PC-3 (cell line): Measurements from ENCODE around the gene ANKRD45. TPM values are rescaled to one million over a fixed set of nuclear protein-coding genes. Genes with fewer than 3 reads are reported as not detected.

ENCODE experiments used
- ATAC-seq: fragments of 200-7000 bp; cut with Tn5 transposase; 2 replicates; pipeline ENCODE4 v1.9.1; 2020; ENCODE audit warnings: mild to moderate bottlenecking, moderate library complexity
- BruUV-seq: library from RNA; stranded (reverse); fragments of 400-500 nt; replicated peaks from 2 replicates; lab custom pipeline; 2021; lab: Mats Ljungman, UMichigan
- CTCF ChIA-PET: fragments of 300-600 bp; sonication (Branson Sonifier 250); formaldehyde crosslinking; loops from one replicate; lab custom pipeline; 2022; ENCODE audit warnings: antibody characterized with exemption; lab: Charles Lee
- POLR2A ChIA-PET: fragments of 300-600 bp; sonication (Branson Sonifier 250); formaldehyde crosslinking; loops from one replicate; lab custom pipeline; 2022; ENCODE audit warnings: antibody characterized with exemption; ENCODE audit not compliant: unreplicated experiment; lab: Charles Lee
- DNase-seq: peaks from one replicate; pipeline ENCODE4 v3.0.0-alpha.2; 2015
- H2AFZ ChIP-seq: fragments of 300-600 bp; sonication (generic); 2 replicates; pipeline ENCODE4 v1.6.0; 2016; ENCODE audit warnings: antibody characterized with exemption, low read length
- H3F3A ChIP-seq: fragments of 300-600 bp; sonication (generic); one replicate; pipeline ENCODE4 v1.6.0; 2017; ENCODE audit warnings: antibody characterized with exemption, low read length, control low read depth, mild to moderate bottlenecking; ENCODE audit not compliant: unreplicated experiment
- H3K27ac ChIP-seq: fragments of 300-600 bp; sonication (generic); 2 replicates; pipeline ENCODE4 v1.5.1; 2016; ENCODE audit warnings: mild to moderate bottlenecking, low read length
- H3K27me3 ChIP-seq: fragments of 300-600 bp; sonication (generic); 2 replicates; pipeline ENCODE4 v1.6.1; 2016; ENCODE audit warnings: low read length, mixed read lengths
- H3K36me3 ChIP-seq: fragments of 300-600 bp; sonication (generic); 2 replicates; pipeline ENCODE4 v1.6.1; 2016; ENCODE audit warnings: low read depth, mixed run types, low read length, mixed read lengths
- H3K4me1 ChIP-seq: fragments of 300-600 bp; sonication (generic); 2 replicates; pipeline ENCODE4 v1.5.1; 2016; ENCODE audit warnings: low read length; ENCODE audit not compliant: insufficient read depth
- H3K4me2 ChIP-seq: fragments of 300-600 bp; sonication (generic); 2 replicates; pipeline ENCODE4 v1.6.0; 2016; ENCODE audit warnings: low read length
- H3K4me3 ChIP-seq: fragments of 300-600 bp; sonication (generic); 2 replicates; pipeline ENCODE4 v1.5.1; 2016; ENCODE audit warnings: mild to moderate bottlenecking, low read length, mixed read lengths
- H3K79me2 ChIP-seq: fragments of 300-600 bp; sonication (generic); 2 replicates; pipeline ENCODE4 v1.6.1; 2017; ENCODE audit warnings: low read length, mixed read lengths
- H3K9ac ChIP-seq: fragments of 300-600 bp; sonication (generic); 2 replicates; pipeline ENCODE4 v1.6.0; 2016; ENCODE audit warnings: mild to moderate bottlenecking, low read length
- H3K9me2 ChIP-seq: fragments of 300-600 bp; sonication (generic); replicated peaks from 2 replicates; pipeline ENCODE4 v1.6.1; 2016; ENCODE audit warnings: mixed run types, low read length, mixed read lengths
- H3K9me3 ChIP-seq: fragments of 300-600 bp; sonication (generic); 2 replicates; pipeline ENCODE4 v1.6.1; 2016; ENCODE audit warnings: low read length, mixed read lengths
- H4K20me1 ChIP-seq: fragments of 300-600 bp; sonication (generic); 2 replicates; pipeline ENCODE4 v1.6.1; 2016; ENCODE audit warnings: low read length, mixed read lengths
- EZH2 ChIP-seq: fragments of 300-600 bp; sonication (generic); IDR thresholded peaks from one replicate; pipeline ENCODE4 v1.6.1; 2017; ENCODE audit warnings: antibody characterized with exemption, mild to moderate bottlenecking, low read length; ENCODE audit not compliant: unreplicated experiment
- EZH2phosphoT487 ChIP-seq: fragments of 300-600 bp; sonication (generic); IDR thresholded peaks from 2 replicates; pipeline ENCODE4 v1.6.1; 2018; ENCODE audit warnings: mild to moderate bottlenecking, antibody characterized with exemption, low read length, borderline replicate concordance
- intact Hi-C: fragments of 100-400 bp; cut with micrococcal nuclease; formaldehyde crosslinking; loops from 2 replicates; pipeline ENCODE4 v1.9.0; 2023
- total RNA-seq: library from RNA; depleted of rRNA; stranded (reverse); fragments of >200 nt; gene quantifications from 2 replicates; pipeline ENCODE4 v1.2.3, GENCODE V29; 2014
- TF ChIP-seq, protein P1 (sequence below): fragments of 300-600 bp; sonication (generic); conservative IDR thresholded peaks from 2 replicates; pipeline ENCODE4 v1.5.1; 2017; ENCODE audit warnings: antibody characterized with exemption, low read depth, mild to moderate bottlenecking, low read length

The ANKRD45 gene
- total RNA-seq, 1 experiment from 2014 or later = not detected

- no peaks in the 10 kb centered on the region for H3F3A ChIP-seq
- DNase-seq = no peak
- no peak overlapping the region for H3K9ac ChIP-seq
- no peak overlapping the region for H2AFZ ChIP-seq
- CTCF ChIA-PET = no interaction called here
- no TSS peak for BruUV-seq
- no peaks in the 10 kb centered on the region for H3K9me3 ChIP-seq
- no peaks in the 10 kb centered on the region for H3K79me2 ChIP-seq
- POLR2A ChIA-PET = no interaction called here
- no peak overlapping the region for H3K27ac ChIP-seq
- H3K4me1 ChIP-seq = peaks cover 10% of the 10 kb centered on the region
- H3K36me3 ChIP-seq = no peaks in the 10 kb centered on the region
- no peak overlapping the region for H3K4me2 ChIP-seq
- no peaks in the 10 kb centered on the region for H3K27me3 ChIP-seq
- no peaks in the 10 kb centered on the region for H3K9me2 ChIP-seq
- TF ChIP-seq EZH2phosphoT487 = no peak
- no peak for TF ChIP-seq EZH2
- TF ChIP-seq, protein P1, sequence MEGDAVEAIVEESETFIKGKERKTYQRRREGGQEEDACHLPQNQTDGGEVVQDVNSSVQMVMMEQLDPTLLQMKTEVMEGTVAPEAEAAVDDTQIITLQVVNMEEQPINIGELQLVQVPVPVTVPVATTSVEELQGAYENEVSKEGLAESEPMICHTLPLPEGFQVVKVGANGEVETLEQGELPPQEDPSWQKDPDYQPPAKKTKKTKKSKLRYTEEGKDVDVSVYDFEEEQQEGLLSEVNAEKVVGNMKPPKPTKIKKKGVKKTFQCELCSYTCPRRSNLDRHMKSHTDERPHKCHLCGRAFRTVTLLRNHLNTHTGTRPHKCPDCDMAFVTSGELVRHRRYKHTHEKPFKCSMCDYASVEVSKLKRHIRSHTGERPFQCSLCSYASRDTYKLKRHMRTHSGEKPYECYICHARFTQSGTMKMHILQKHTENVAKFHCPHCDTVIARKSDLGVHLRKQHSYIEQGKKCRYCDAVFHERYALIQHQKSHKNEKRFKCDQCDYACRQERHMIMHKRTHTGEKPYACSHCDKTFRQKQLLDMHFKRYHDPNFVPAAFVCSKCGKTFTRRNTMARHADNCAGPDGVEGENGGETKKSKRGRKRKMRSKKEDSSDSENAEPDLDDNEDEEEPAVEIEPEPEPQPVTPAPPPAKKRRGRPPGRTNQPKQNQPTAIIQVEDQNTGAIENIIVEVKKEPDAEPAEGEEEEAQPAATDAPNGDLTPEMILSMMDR = no peak
- H4K20me1 ChIP-seq = no peaks in the 10 kb centered on the region
- no peak overlapping the region for H3K4me3 ChIP-seq
- intact Hi-C loops = no loop called here
- no peak for ATAC-seq
These were observed 6.5 kb downstream of the ANKRD45 start for GRCh38 chr1:173663159-173663558.

GRCh38 chr1:173661763-173662162, 7.9 kb downstream of the ANKRD45 start:
- no peak overlapping the region for H3K4me2 ChIP-seq
- H4K20me1 ChIP-seq = no peaks in the 10 kb centered on the region
- H3K79me2 ChIP-seq = no peaks in the 10 kb centered on the region
- intact Hi-C loops = no loop called here
- H3K9me3 ChIP-seq = no peaks in the 10 kb centered on the region
- BruUV-seq = no TSS peak
- CTCF ChIA-PET = no interaction called here
- DNase-seq (no peak), ATAC-seq (no peak)
- no peak overlapping the region for H3K9ac ChIP-seq
- H3K36me3 ChIP-seq = no peaks in the 10 kb centered on the region
- TF ChIP-seq EZH2phosphoT487 (no peak), EZH2 (no peak)
- TF ChIP-seq, protein P1 = no peak
- H2AFZ ChIP-seq = no peak overlapping the region
- peaks cover 5% of the 10 kb centered on the region for H3K4me1 ChIP-seq
- H3K27ac ChIP-seq = no peak overlapping the region
- POLR2A ChIA-PET = no interaction called here
- no peaks in the 10 kb centered on the region for H3F3A ChIP-seq
- no peaks in the 10 kb centered on the region for H3K27me3 ChIP-seq
- H3K9me2 ChIP-seq = no peaks in the 10 kb centered on the region
- H3K4me3 ChIP-seq = no peak overlapping the region

DNA sequence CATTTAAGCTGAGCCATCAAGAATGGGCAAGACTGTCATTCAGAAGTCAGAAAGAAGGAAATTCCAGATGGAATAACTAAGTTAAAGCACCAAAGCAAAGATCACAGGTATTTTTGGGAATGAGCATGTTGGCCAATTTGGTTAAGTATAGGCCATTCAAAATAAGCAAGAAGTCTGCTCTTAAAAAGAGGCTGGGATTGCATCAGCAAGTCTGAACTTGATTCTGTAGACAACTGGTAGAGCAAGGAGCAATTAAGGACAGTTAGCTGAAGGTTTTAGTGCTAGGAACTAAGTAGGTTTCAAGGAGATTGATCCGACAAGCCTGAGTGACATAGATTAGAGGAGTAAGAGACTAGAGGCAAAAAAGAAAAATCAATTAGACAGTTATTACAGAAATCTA, 8.4 kb downstream of the ANKRD45 start:
- no TSS peak for BruUV-seq
- Histone ChIP-seq H3K9me3 (no peaks in the 10 kb centered on the region), H3F3A (no peaks in the 10 kb centered on the region), H3K27me3 (no peaks in the 10 kb centered on the region), H3K79me2 (no peaks in the 10 kb centered on the region), H3K4me3 (no peak overlapping the region), H3K4me1 (peaks cover under 1% of the 10 kb centered on the region; the same call in 1 of the 2 replicates), H3K27ac (no peak overlapping the region), H2AFZ (no peak overlapping the region), H3K36me3 (no peaks in the 10 kb centered on the region), H3K9ac (no peak overlapping the region), H4K20me1 (no peaks in the 10 kb centered on the region), H3K9me2 (no peaks in the 10 kb centered on the region), H3K4me2 (no peak overlapping the region)
- intact Hi-C loops = no loop called here
- DNase-seq = no peak
- ChIA-PET POLR2A (no interaction called here), CTCF (interaction anchor here (1.0 kb wide), 1 partner anchor 154 kb away, joined by 5 read pairs; no protein-coding TSS in a partner anchor)
- ATAC-seq = no peak
- TF ChIP-seq EZH2phosphoT487 (no peak), EZH2 (no peak)
- TF ChIP-seq, protein P1 = no peak
